Measurements from ENCODE around the gene CREB3L2. TPM values are rescaled to one million over a fixed set of nuclear protein-coding genes. Genes with fewer than 3 reads are reported as not detected.
A peak's percentile ranks its signal among the peaks of the same experiment; 100 is the strongest.

The CREB3L2 gene
- polyA plus RNA-seq, 1 experiment, result 57.8 TPM

DNA sequence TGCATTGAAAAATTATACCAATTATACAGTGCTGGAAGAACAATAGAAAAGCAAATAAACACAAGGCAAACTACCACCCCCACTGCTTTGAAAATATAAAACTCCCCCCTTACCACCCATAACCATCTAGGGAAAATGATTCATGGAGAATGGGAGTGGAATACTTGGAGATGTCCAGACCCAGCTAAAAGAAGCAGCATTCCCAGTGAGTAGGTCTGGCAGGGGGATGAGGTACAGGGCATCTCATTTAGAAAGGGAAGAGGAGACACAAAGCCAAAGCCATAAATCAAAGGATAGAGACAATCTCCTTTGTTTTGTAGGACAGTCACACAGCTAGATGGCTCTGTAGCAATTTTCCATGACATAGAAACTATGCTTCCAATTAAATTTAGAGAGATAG, 119.1 kb downstream of the CREB3L2 start:
- Histone ChIP-seq H3K27ac (ENCODE audit: low read depth, low read length) (peak overlapping the region; percentile 85), H3K4me3 (ENCODE audit: low read depth, low read length) (no peak overlapping the region), H3K27me3 (ENCODE audit: control insufficient read depth, insufficient read depth, low read length) (no peaks in the 10 kb centered on the region), H3K9me3 (ENCODE audit: control insufficient read depth, insufficient read depth, low read length) (peaks cover 8% of the 10 kb centered on the region)
- POLR2A ChIA-PET, result interaction anchor here (1.4 kb wide), 1 partner anchor 215 kb away, joined by 4 read pairs; no protein-coding TSS in a partner anchor
- DNase-seq (ENCODE audit: low read depth, low spot score), result no peak
- CTCF ChIA-PET, result interaction anchor here (0.8 to 15.1 kb wide), 4 partner anchors 17 to 227 kb away, joined by 3 to 119 read pairs (median 5); no protein-coding TSS in a partner anchor
- no peak for TF ChIP-seq CTCF (IDR thresholded peaks at IDR 0.05; ENCODE audit: low read depth, low read length)

DNA sequence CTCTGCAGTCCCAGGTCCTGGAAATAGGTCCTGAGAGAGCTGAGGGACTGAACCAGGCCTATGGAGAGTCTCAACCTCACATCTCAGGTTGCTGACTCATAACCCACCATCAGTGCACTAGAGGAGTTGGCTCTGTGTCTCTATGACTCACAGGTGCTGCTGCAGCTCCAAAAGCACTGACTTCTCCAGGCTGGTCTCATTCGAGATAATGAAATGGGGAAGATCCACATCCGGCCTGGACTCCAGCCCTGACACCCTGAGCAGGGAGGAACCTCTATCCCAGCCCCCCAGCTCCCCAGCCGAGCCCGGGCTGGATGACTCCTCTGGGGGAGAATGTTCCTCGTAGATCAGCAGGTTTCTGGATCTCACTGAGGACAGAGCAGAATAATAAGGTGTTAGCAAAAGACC, 119.6 kb downstream of the CREB3L2 start:
- DNase-seq (ENCODE audit: low read depth, low spot score), result peak; percentile 93
- TF ChIP-seq CTCF (IDR thresholded peaks at IDR 0.05; ENCODE audit: low read depth, low read length), result no peak
- Histone ChIP-seq H3K9me3 (ENCODE audit: control insufficient read depth, insufficient read depth, low read length) (peaks cover 8% of the 10 kb centered on the region), H3K4me3 (ENCODE audit: low read depth, low read length) (no peak overlapping the region), H3K27ac (ENCODE audit: low read depth, low read length) (peak overlapping the region; percentile 85), H3K27me3 (ENCODE audit: control insufficient read depth, insufficient read depth, low read length) (no peaks in the 10 kb centered on the region)
- ChIA-PET POLR2A (interaction anchor here (0.7 to 1.4 kb wide), 4 partner anchors 12 to 214 kb away, joined by 3 to 4 read pairs (median 4); no protein-coding TSS in a partner anchor), CTCF (interaction anchor here (0.8 to 15.1 kb wide), 4 partner anchors 18 to 227 kb away, joined by 3 to 119 read pairs (median 5); no protein-coding TSS in a partner anchor)

DNA sequence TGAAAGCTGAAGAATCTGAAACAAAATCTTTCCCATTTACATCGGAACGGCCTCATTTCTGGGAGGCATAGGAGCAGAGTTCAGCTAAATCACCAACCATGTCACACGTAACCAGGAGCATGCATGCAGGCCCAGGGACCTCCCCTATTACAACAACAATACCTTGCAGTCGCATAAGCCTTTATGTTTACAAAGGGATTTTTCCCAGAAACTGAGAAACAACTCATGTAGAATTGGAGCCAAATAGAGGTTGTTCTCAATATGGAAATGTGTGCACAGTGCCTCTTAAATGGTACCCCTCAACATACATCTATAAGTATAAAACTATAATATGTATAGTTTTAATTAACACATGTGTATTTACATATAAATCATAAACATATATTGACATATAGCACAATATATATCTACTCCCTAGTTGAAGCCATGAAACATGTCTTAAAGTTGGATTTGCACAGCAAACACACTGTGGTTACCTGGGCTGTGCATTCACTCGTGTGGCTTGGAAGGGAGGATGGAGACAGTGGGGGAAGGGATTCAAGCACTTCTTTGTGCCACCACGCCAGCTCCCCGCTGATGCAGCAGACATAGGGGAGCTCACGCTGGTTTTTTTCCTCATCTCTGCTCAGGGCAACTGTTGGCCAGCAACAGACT, 120.2 kb downstream of the CREB3L2 start:
- Histone ChIP-seq H3K4me3 (ENCODE audit: low read depth, low read length) (no peak overlapping the region), H3K27ac (ENCODE audit: low read depth, low read length) (peak overlapping the region; percentile 85), H3K27me3 (ENCODE audit: control insufficient read depth, insufficient read depth, low read length) (no peaks in the 10 kb centered on the region), H3K9me3 (ENCODE audit: control insufficient read depth, insufficient read depth, low read length) (peaks cover 8% of the 10 kb centered on the region)
- ChIA-PET CTCF (interaction anchor here (1.0 to 15.1 kb wide), 4 partner anchors 18 to 226 kb away, joined by 3 to 119 read pairs (median 6); no protein-coding TSS in a partner anchor), POLR2A (interaction anchor here (0.7 to 1.4 kb wide), 4 partner anchors 11 to 214 kb away, joined by 3 to 4 read pairs (median 4); no protein-coding TSS in a partner anchor)
- no peak for DNase-seq (ENCODE audit: low read depth, low spot score)
- no peak for TF ChIP-seq CTCF (IDR thresholded peaks at IDR 0.05; ENCODE audit: low read depth, low read length)

- DNase-seq (ENCODE audit: low read depth, low spot score), result no peak
- Histone ChIP-seq H3K4me3 (ENCODE audit: low read depth, low read length) (no peak overlapping the region), H3K27me3 (ENCODE audit: control insufficient read depth, insufficient read depth, low read length) (no peaks in the 10 kb centered on the region), H3K27ac (ENCODE audit: low read depth, low read length) (no peak overlapping the region), H3K9me3 (ENCODE audit: control insufficient read depth, insufficient read depth, low read length) (peaks cover 8% of the 10 kb centered on the region)
- POLR2A ChIA-PET, result no interaction called here
- TF ChIP-seq CTCF (IDR thresholded peaks at IDR 0.05; ENCODE audit: low read depth, low read length), result no peak
- CTCF ChIA-PET, result interaction anchor here (1.0 kb wide), 1 partner anchor 224 kb away, joined by 5 read pairs; no protein-coding TSS in a partner anchor
Observed at GRCh38 chr7:137880432-137880831, 121.5 kb downstream of the CREB3L2 start.

Data from AG04450 (cell line).